ENCODE results near the gene HOMER2. TPM values are rescaled to one million over a fixed set of nuclear protein-coding genes. Genes with fewer than 3 reads are reported as not detected.
A peak's percentile ranks its signal among the peaks of the same experiment; 100 is the strongest.
"Not testable (repeated sequence)": the region's sequence is repeated elsewhere in the genome, so short reads cannot be mapped to it uniquely, and the experiment has no call there.

The HOMER2 gene
- total RNA-seq, 1 donor from 2014 or later, result 55.1 TPM

DNA sequence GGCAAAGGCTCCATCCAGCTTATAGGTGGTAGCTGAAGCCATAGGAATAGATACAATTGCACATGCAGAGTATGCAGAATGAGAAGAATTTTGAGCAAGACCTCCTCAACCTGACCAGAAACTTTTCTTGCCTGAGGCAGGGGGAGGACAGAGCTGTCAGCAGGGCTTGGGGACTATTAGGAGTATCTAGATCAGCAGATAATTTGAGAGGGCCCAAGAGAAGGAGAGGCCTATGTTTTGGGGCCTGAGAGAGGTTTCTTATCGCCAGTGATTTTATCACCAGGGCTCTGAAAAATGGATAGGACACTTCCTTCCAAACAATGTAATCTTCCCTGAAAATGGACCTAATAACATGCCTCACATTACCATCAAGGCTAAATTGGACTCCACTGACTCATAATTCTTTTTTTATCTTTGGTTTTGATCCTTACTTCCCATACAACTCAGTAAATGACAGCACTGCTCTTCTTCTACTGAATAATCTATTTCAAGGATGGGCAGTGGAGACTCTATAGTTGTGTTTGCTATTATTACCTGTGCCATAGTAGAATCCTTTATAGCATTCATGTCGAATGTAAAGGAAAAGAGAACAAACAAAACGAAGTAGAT, 17.7 kb upstream of the HOMER2 start:
- DNase-seq (no peak), ATAC-seq (ENCODE audit: poor library complexity) (no peak)
- intact Hi-C loops (cut with DNase I), result no loop called here

- DNase-seq (no peak), ATAC-seq (ENCODE audit: poor library complexity) (no peak)
- intact Hi-C loops (cut with DNase I), result loop anchor here (10.0 kb wide), 1 partner anchor 65 kb away; no protein-coding TSS in a partner anchor
These were observed 16.8 kb upstream of the HOMER2 start for GRCh38 chr15:82969353-82969752.

GRCh38 chr15:82968066-82968465, 15.5 kb upstream of the HOMER2 start:
- intact Hi-C loops (cut with DNase I), result loop anchor here (10.0 kb wide), 1 partner anchor 63 kb away; no protein-coding TSS in a partner anchor
- ATAC-seq (ENCODE audit: poor library complexity), result no peak

DNA sequence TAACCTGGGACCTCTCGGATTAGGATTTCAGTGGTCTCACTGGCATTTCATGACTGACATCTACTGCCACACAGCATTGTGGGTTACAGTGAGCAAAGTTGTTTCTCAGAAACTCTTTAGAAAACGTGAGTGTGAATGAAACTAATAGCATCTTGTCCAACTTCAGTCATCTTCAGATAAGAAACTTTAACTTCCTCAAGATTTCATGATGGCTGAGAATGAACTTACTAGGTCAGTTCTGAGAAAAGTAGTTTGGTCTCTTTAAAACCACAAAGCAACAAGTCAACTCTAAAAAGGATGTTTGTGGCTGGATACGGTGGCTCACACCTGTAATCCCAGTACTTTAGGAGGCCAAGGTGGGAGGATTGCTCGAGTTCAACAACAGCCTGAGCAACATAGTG, 14.2 kb upstream of the HOMER2 start:
- intact Hi-C loops (cut with DNase I), result loop anchor here (10.0 kb wide), 1 partner anchor 62 kb away; no protein-coding TSS in a partner anchor
- no peak for DNase-seq
- no peak for ATAC-seq (ENCODE audit: poor library complexity)

More at GRCh38 chr15:82968066-82968465, 15.5 kb upstream of the HOMER2 start:
- DNase-seq, result no peak

- DNase-seq (no peak), ATAC-seq (ENCODE audit: poor library complexity) (no peak)
- intact Hi-C loops (cut with DNase I), result loop anchor here (10.0 kb wide), 1 partner anchor 60 kb away; no protein-coding TSS in a partner anchor
These were observed 12.4 kb upstream of the HOMER2 start for GRCh38 chr15:82964890-82965289.

DNA sequence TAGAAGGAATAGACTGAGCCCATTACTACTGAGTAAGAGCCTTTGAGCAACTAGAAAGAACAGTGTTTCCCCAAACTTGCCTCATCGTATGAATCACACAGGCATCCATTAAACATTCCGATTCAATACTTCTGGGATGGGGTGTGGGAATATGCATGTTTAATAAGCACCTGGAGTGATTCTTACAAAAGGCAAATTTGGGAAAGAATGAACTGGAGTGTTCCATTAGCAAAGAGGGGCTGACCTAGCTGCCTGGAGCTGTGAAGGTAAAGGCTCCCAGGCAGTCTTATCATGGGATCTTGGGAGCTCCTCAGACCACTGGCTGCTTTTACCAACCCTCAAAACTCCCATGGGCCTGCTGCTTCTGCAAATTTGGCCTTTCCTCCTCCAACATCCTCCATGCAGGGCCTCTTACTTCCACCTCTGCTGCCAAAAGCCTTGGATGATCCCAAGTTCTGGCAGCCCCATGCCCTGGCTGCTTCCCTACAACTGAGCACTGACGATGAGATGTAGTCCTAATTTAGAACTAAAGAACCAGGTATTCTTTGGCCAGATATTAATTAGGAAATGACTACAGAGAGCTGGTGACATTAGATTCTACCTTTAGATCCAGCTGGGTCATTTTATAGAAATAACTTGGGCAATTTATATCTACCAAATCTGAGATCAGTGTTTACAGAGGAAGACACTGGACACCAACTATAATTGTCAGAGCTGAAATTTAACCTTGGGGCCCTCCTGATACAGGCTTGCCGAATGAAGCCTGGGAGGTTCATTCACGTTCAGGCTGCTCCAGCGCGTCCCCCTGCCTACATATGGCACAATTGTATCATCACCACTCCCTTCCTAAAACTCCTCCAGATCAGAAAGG, 11.2 kb upstream of the HOMER2 start:
- DNase-seq (no peak), ATAC-seq (ENCODE audit: poor library complexity) (peak; percentile 81)
- intact Hi-C loops (cut with DNase I), result loop anchor here (10.0 kb wide), 1 partner anchor 59 kb away; no protein-coding TSS in a partner anchor

DNA sequence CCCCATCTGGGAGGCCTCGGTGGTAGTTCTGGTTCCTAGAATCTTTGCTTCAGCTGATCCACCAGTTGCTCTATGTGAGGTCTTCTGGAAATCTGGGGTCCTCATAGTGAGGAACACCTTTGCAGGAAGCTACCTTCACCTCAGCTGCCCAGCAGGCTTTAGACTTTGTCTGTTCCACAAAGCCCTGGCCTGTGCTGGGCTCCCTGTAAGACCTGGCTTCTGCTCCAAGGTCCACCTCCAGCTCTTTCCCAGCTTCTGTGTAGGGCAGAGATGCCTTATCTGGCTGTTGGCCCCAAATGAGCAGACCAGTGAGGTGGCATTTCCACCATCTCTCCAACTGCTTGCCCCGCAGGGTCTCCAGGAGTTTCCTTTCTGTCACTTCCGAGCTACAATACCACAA, 8.2 kb upstream of the HOMER2 start:
- DNase-seq, result no peak
- ATAC-seq (ENCODE audit: poor library complexity), result no peak
- intact Hi-C loops (cut with DNase I), result loop anchor here (10.0 kb wide), 1 partner anchor 56 kb away; no protein-coding TSS in a partner anchor

DNA sequence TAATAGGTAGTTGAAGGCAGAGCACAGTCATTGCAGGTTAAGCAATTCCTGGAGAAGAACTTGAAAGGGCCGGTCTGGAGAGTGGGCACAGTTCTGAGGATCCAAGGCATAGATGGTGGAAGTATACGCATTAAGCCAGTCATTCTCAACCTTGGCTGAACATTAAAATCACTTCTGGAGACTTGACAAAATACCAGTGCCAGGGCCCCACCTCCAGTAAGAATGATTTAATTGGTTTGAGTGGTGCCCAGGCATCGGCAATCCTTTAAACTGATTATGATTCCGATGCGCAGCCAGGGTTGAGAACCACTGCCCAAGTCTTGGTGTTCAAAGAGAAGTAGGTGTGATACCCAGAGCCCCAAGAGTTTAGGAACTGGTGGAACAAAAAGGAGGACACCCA, 6.9 kb upstream of the HOMER2 start:
- no peak for DNase-seq
- ATAC-seq (ENCODE audit: poor library complexity), result no peak
- intact Hi-C loops (cut with DNase I), result no loop called here

DNA sequence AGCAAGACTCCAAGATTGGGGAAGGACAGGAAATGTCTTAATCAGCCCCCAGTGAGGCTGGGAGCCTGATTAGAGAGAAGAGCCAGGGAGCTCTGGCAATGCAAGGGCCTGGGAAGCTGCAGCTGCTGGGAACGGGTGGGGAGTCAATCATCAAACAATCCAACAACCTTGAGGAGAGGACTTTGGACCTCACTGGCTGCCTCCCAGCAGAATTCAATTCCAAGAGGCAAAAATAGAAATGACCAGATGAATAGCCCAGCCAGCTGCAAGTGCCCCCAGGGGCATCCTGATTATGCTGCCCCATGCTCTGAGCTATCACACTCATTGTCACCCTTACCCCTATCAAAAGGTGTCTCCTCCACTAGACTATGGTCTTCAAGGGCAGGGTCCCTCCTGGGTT, 6.1 kb upstream of the HOMER2 start:
- peak; percentile 64 for ATAC-seq (ENCODE audit: poor library complexity)
- no peak for DNase-seq
- intact Hi-C loops (cut with DNase I), result no loop called here

DNA sequence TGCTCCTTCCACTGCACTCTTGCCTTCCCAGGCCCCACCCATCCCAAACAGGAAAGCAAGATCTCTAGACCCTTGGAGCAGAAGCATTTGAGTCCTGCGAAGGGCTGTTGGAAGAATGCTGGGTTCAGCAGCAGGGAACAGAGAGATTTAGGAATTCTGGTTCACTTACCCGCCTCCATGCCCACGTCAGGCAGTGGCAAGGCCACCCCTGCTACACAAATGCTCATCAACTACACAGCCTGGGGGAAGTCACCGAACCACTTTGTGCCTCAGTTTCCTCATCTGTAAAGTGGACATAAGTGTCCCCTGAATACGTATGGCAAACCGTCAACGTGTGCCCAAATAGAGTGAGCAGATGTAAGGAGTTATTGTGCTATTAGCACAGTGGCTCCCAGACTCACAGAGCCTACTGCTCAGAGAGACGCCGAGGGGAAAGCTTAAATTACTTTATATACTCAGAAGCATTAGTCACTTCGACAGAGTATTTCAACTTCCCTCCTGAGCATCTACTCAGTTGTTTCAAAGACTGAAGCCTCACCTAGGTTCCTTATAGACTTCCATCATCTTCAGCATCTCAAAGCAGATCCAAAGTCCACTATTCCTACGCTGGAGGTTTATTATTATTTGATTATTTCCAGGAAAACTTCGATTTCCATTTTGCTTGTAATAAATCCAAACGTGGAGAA, 905 bp downstream of the HOMER2 start:
- ATAC-seq (ENCODE audit: poor library complexity) (no peak), DNase-seq (no peak)
- intact Hi-C loops (cut with DNase I), result no loop called here

GRCh38 chr15:82950746-82951370, 1.7 kb downstream of the HOMER2 start:
- DNase-seq, result no peak
- no peak for ATAC-seq (ENCODE audit: poor library complexity)
- intact Hi-C loops (cut with DNase I), result no loop called here

DNA sequence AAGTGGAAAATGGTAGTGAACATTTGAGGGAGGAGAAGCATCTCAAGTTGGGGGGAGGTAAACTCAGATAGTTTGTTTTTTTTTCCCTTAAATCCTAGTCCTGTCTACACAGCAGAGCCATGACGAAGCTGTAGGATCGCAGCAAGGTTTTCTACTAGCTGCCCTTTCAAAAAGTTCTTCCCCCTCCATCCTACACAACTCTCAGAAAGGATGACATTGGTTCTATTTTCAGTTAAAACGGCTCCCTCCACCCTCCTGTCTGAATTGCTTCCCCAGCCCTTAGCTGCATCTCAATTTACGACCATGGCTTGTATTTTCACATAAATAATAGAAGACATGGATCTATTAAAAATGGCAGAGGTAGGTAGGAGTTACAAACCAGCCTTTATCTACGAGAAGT, 2.2 kb downstream of the HOMER2 start:
- intact Hi-C loops (cut with DNase I), result no loop called here
- ATAC-seq (ENCODE audit: poor library complexity), result no peak
- DNase-seq, result no peak

- ATAC-seq (ENCODE audit: poor library complexity) (no peak), DNase-seq (no peak)
- intact Hi-C loops (cut with DNase I), result no loop called here
These were observed 6.3 kb downstream of the HOMER2 start for GRCh38 chr15:82946155-82946701.

- ATAC-seq (ENCODE audit: poor library complexity) (no peak), DNase-seq (no peak)
- intact Hi-C loops (cut with DNase I), result no loop called here
These were observed 7.2 kb downstream of the HOMER2 start for GRCh38 chr15:82945326-82945725.

DNA sequence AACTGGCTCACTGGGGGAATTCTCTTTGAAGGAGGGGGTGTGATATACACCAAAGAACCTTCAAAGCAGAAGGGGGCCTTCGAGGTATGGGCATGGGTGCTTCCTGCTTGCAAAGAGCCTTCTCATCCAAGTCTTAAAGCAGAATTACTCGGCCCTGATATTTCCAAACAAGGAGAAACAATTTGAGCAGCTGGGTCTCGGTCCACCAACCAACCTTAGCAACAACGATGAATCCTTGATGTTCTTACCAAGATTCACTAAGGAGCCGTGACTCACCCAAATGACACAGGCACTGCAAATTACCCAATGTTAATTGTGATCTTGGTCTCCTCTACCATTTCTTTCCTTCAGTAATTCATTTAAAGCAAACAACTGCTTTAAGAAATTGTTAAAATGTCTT, 7.7 kb downstream of the HOMER2 start:
- no peak for DNase-seq
- no peak for ATAC-seq (ENCODE audit: poor library complexity)
- intact Hi-C loops (cut with DNase I), result no loop called here

DNA sequence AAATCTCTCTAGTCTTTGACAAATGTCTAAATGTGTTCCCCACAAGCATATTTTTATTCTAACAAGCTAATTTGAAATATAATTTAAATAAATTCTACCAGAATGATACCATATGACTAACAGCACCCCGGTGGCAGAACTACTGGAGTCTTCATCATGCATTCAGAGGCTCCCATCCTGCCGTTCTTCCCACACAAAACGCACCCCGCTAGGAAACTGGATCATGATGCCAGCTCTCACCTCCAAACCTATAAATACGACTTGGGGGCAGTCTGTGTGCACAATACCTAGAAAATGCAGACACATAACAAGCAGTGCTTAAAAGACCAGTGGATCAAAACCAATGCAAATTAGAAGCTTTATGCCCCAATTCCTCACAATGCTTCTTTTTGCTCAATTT, 8.5 kb downstream of the HOMER2 start:
- intact Hi-C loops (cut with DNase I), result no loop called here
- DNase-seq (no peak), ATAC-seq (ENCODE audit: poor library complexity) (no peak)

DNA sequence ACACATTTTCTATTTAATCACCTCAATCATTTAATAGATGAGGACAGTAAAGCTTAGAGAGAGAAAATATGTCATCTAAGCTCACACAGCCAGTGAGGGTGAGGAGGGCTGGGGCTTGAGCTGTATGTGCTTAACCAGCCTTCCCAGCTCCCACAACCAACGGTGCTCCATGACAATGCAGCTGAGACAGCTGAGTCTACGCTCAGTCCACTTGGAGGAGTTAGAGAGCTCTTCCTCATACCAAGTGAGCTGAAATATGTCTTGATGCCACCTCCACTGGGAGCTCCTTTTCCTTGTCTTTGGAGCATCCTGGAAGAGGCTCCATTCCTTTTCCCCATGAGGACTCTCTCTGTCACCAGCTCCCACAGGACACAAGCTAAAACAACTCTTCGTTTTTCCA, 9.3 kb downstream of the HOMER2 start:
- DNase-seq (no peak), ATAC-seq (ENCODE audit: poor library complexity) (no peak)
- intact Hi-C loops (cut with DNase I), result no loop called here

DNA sequence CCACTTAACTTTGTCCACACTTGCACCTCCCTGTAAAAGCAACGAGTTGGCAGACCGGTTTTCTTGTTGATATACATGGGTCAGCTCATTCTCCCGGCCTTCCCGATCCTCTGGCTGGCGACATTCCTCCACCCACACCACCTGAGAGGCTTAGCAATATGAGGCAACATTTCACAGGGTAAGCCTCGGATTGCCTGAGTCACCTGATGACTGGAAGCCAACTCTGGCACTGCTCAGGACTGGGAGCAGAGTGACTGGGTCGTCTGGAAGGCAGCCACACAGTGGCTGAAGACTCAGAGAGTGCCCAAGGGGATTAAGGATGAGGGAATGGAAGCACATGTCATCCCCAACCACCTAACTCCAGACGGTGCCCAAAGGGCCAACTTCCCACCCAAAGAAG, 9.8 kb downstream of the HOMER2 start:
- DNase-seq (no peak), ATAC-seq (ENCODE audit: poor library complexity) (no peak)
- intact Hi-C loops (cut with DNase I), result no loop called here

DNA sequence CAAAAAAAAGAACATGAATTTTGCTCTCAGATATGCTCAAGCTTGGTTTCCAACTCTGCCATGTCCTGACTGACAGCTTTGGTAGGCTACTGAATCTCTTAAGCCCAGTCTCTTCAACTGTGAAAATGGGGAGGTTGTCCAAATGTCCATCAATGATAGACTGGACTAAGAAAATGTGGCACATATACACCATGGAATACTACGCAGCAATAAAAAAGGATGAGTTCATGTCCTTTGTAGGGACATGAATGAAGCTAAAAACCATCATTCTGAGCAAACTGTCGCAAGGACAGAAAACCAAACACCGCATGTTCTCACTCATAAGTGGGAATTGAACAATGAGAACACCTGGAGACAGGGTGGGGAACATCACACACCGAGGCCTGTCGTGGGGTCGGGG, 12.8 kb downstream of the HOMER2 start:
- intact Hi-C loops (cut with DNase I); DNase-seq; ATAC-seq (ENCODE audit: poor library complexity): not testable (repeated sequence)

All from Right ventricle myocardium superior (tissue), 1 donor.